PC-3 (cell line): ENCODE data around the gene PRKCE. TPM values are rescaled to one million over a fixed set of nuclear protein-coding genes. Genes with fewer than 3 reads are reported as not detected.
A peak's percentile ranks its signal among the peaks of the same experiment; 100 is the strongest.

Experiments
- ATAC-seq: fragments of 200-7000 bp; cut with Tn5 transposase; 2 replicates; pipeline ENCODE4 v1.9.1; 2020; ENCODE audit warnings: mild to moderate bottlenecking, moderate library complexity
- BruUV-seq: library from RNA; stranded (reverse); fragments of 400-500 nt; replicated peaks from 2 replicates; lab custom pipeline; 2021; lab: Mats Ljungman, UMichigan
- CTCF ChIA-PET: fragments of 300-600 bp; sonication (Branson Sonifier 250); formaldehyde crosslinking; loops from one replicate; lab custom pipeline; 2022; ENCODE audit warnings: antibody characterized with exemption; lab: Charles Lee
- POLR2A ChIA-PET: fragments of 300-600 bp; sonication (Branson Sonifier 250); formaldehyde crosslinking; loops from one replicate; lab custom pipeline; 2022; ENCODE audit warnings: antibody characterized with exemption; ENCODE audit not compliant: unreplicated experiment; lab: Charles Lee
- DNase-seq: peaks from one replicate; pipeline ENCODE4 v3.0.0-alpha.2; 2015
- H2AFZ ChIP-seq: fragments of 300-600 bp; sonication (generic); 2 replicates; pipeline ENCODE4 v1.6.0; 2016; ENCODE audit warnings: antibody characterized with exemption, low read length
- H3F3A ChIP-seq: fragments of 300-600 bp; sonication (generic); one replicate; pipeline ENCODE4 v1.6.0; 2017; ENCODE audit warnings: antibody characterized with exemption, low read length, control low read depth, mild to moderate bottlenecking; ENCODE audit not compliant: unreplicated experiment
- H3K27ac ChIP-seq: fragments of 300-600 bp; sonication (generic); 2 replicates; pipeline ENCODE4 v1.5.1; 2016; ENCODE audit warnings: mild to moderate bottlenecking, low read length
- H3K27me3 ChIP-seq: fragments of 300-600 bp; sonication (generic); 2 replicates; pipeline ENCODE4 v1.6.1; 2016; ENCODE audit warnings: low read length, mixed read lengths
- H3K36me3 ChIP-seq: fragments of 300-600 bp; sonication (generic); 2 replicates; pipeline ENCODE4 v1.6.1; 2016; ENCODE audit warnings: low read depth, mixed run types, low read length, mixed read lengths
- H3K4me1 ChIP-seq: fragments of 300-600 bp; sonication (generic); 2 replicates; pipeline ENCODE4 v1.5.1; 2016; ENCODE audit warnings: low read length; ENCODE audit not compliant: insufficient read depth
- H3K4me2 ChIP-seq: fragments of 300-600 bp; sonication (generic); 2 replicates; pipeline ENCODE4 v1.6.0; 2016; ENCODE audit warnings: low read length
- H3K4me3 ChIP-seq: fragments of 300-600 bp; sonication (generic); 2 replicates; pipeline ENCODE4 v1.5.1; 2016; ENCODE audit warnings: mild to moderate bottlenecking, low read length, mixed read lengths
- H3K79me2 ChIP-seq: fragments of 300-600 bp; sonication (generic); 2 replicates; pipeline ENCODE4 v1.6.1; 2017; ENCODE audit warnings: low read length, mixed read lengths
- H3K9ac ChIP-seq: fragments of 300-600 bp; sonication (generic); 2 replicates; pipeline ENCODE4 v1.6.0; 2016; ENCODE audit warnings: mild to moderate bottlenecking, low read length
- H3K9me2 ChIP-seq: fragments of 300-600 bp; sonication (generic); replicated peaks from 2 replicates; pipeline ENCODE4 v1.6.1; 2016; ENCODE audit warnings: mixed run types, low read length, mixed read lengths
- H3K9me3 ChIP-seq: fragments of 300-600 bp; sonication (generic); 2 replicates; pipeline ENCODE4 v1.6.1; 2016; ENCODE audit warnings: low read length, mixed read lengths
- H4K20me1 ChIP-seq: fragments of 300-600 bp; sonication (generic); 2 replicates; pipeline ENCODE4 v1.6.1; 2016; ENCODE audit warnings: low read length, mixed read lengths
- CTCF ChIP-seq: fragments of 300-600 bp; sonication (generic); conservative IDR thresholded peaks from 2 replicates; pipeline ENCODE4 v1.5.1; 2017; ENCODE audit warnings: antibody characterized with exemption, low read depth, mild to moderate bottlenecking, low read length
- EZH2 ChIP-seq: fragments of 300-600 bp; sonication (generic); IDR thresholded peaks from one replicate; pipeline ENCODE4 v1.6.1; 2017; ENCODE audit warnings: antibody characterized with exemption, mild to moderate bottlenecking, low read length; ENCODE audit not compliant: unreplicated experiment
- EZH2phosphoT487 ChIP-seq: fragments of 300-600 bp; sonication (generic); IDR thresholded peaks from 2 replicates; pipeline ENCODE4 v1.6.1; 2018; ENCODE audit warnings: mild to moderate bottlenecking, antibody characterized with exemption, low read length, borderline replicate concordance
- intact Hi-C: fragments of 100-400 bp; cut with micrococcal nuclease; formaldehyde crosslinking; loops from 2 replicates; pipeline ENCODE4 v1.9.0; 2023
- total RNA-seq: library from RNA; depleted of rRNA; stranded (reverse); fragments of >200 nt; gene quantifications from 2 replicates; pipeline ENCODE4 v1.2.3, GENCODE V29; 2014

The PRKCE gene
- total RNA-seq, 1 experiment from 2014 or later = 7.0 TPM

GRCh38 chr2:46179037-46179621 is 527.7 kb downstream of the PRKCE start:
- Histone ChIP-seq H3F3A (no peaks in the 10 kb centered on the region), H3K9me2 (no peaks in the 10 kb centered on the region), H3K79me2 (no peaks in the 10 kb centered on the region), H2AFZ (0 out of 2 replicates have a peak overlapping the region, but pooled peaks have one; percentile 2), H3K9me3 (no peaks in the 10 kb centered on the region), H3K9ac (no peak overlapping the region), H3K4me3 (no peak overlapping the region), H3K4me1 (peaks cover 15% of the 10 kb centered on the region), H3K27ac (peak overlapping the region; percentile 41), H3K36me3 (no peaks in the 10 kb centered on the region), H3K4me2 (no peak overlapping the region), H4K20me1 (no peaks in the 10 kb centered on the region), H3K27me3 (no peaks in the 10 kb centered on the region)
- intact Hi-C loops = no loop called here
- POLR2A ChIA-PET = no interaction called here
- DNase-seq (peak; percentile 86), ATAC-seq (peak; percentile 35; the same call in 1 of the 2 replicates)
- CTCF ChIA-PET = interaction anchor here (0.7 kb wide), 1 partner anchor 187 kb away, joined by 3 read pairs; no protein-coding TSS in a partner anchor
- TF ChIP-seq CTCF (no peak), EZH2phosphoT487 (no peak), EZH2 (no peak)
- no TSS peak for BruUV-seq

GRCh38 chr2:46180189-46180588 is 528.7 kb downstream of the PRKCE start:
- H3K9me3 ChIP-seq = no peaks in the 10 kb centered on the region
- H3K9ac ChIP-seq = no peak overlapping the region
- no peak for DNase-seq
- H3K4me1 ChIP-seq = peaks cover 15% of the 10 kb centered on the region
- H3K79me2 ChIP-seq = no peaks in the 10 kb centered on the region
- TF ChIP-seq CTCF = no peak
- no peak for TF ChIP-seq EZH2phosphoT487
- TF ChIP-seq EZH2 = no peak
- no peaks in the 10 kb centered on the region for H3K9me2 ChIP-seq
- intact Hi-C loops = no loop called here
- BruUV-seq = no TSS peak
- no peak overlapping the region for H2AFZ ChIP-seq
- H4K20me1 ChIP-seq = no peaks in the 10 kb centered on the region
- ChIA-PET POLR2A (no interaction called here), CTCF (no interaction called here)
- no peaks in the 10 kb centered on the region for H3K27me3 ChIP-seq
- H3F3A ChIP-seq = no peaks in the 10 kb centered on the region
- no peaks in the 10 kb centered on the region for H3K36me3 ChIP-seq
- H3K4me2 ChIP-seq = no peak overlapping the region
- no peak for ATAC-seq
- no peak overlapping the region for H3K4me3 ChIP-seq
- no peak overlapping the region for H3K27ac ChIP-seq

GRCh38 chr2:46181306-46181705 is 529.8 kb downstream of the PRKCE start:
- no peak overlapping the region for H3K4me2 ChIP-seq
- H3K27me3 ChIP-seq = no peaks in the 10 kb centered on the region
- H3K9ac ChIP-seq = no peak overlapping the region
- no peak overlapping the region for H3K4me3 ChIP-seq
- no peaks in the 10 kb centered on the region for H3F3A ChIP-seq
- no peak overlapping the region for H3K27ac ChIP-seq
- no peaks in the 10 kb centered on the region for H3K9me3 ChIP-seq
- no peaks in the 10 kb centered on the region for H3K9me2 ChIP-seq
- TF ChIP-seq CTCF (no peak), EZH2 (no peak), EZH2phosphoT487 (no peak)
- H3K4me1 ChIP-seq = peaks cover 15% of the 10 kb centered on the region
- ChIA-PET CTCF (no interaction called here), POLR2A (no interaction called here)
- ATAC-seq (no peak), DNase-seq (no peak)
- no peaks in the 10 kb centered on the region for H3K36me3 ChIP-seq
- no TSS peak for BruUV-seq
- H4K20me1 ChIP-seq = no peaks in the 10 kb centered on the region
- intact Hi-C loops = no loop called here
- H3K79me2 ChIP-seq = no peaks in the 10 kb centered on the region
- H2AFZ ChIP-seq = no peak overlapping the region
